IPS DF 19.7 (cell line): ENCODE data around the gene ZBTB12.

ENCODE experiments used
- DNase-seq: peaks from one replicate; pipeline ENCODE4 v3.0.0-alpha.2; 2013; ENCODE audit warnings: low read depth, low spot score

The ZBTB12 gene

GRCh38 chr6:31850765-31851484 is 51.0 kb downstream of the ZBTB12 start:
- no peak for DNase-seq
